SK-N-SH (cell line): ENCODE results near the gene NADSYN1. TPM values are rescaled to one million over a fixed set of nuclear protein-coding genes. Genes with fewer than 3 reads are reported as not detected.

Experiments
- CTCF ChIA-PET: fragments of 300-600, 350-600 bp; formaldehyde crosslinking; extraction: SDS; loops from one replicate; lab custom pipeline; 2021; lab: Yijun Ruan, JAX
- POLR2A ChIA-PET: fragments of 350-600 bp; sonication (Branson Sonifier 250); formaldehyde crosslinking; extraction: SDS; loops from one replicate; lab custom pipeline; 2020; ENCODE audit warnings: antibody characterized with exemption, inconsistent platforms; lab: Yijun Ruan, JAX
- DNase-seq: peaks from one replicate; pipeline ENCODE4 v3.0.0; 2012
- H2AFZ ChIP-seq: fragments of 200-600 bp; sonication (generic); 2 replicates; pipeline ENCODE4 v1.8.1; 2016; ENCODE audit warnings: antibody characterized with exemption, mild to moderate bottlenecking, low read depth
- H3F3A ChIP-seq: fragments of 200-600 bp; sonication (generic); replicated peaks from 2 replicates; pipeline ENCODE3; 2016; ENCODE audit warnings: antibody characterized with exemption, mild to moderate bottlenecking; ENCODE audit not compliant: insufficient read depth
- H3K27ac ChIP-seq, 2 experiments: fragments of 200-500 bp in 1 of 2; fragments of 200-600 bp in 1 of 2; sonication (Bioruptor generic) in 1 of 2; sonication (generic), shearing (Covaris generic) in 1 of 2; 2 replicates each; pipeline versions ENCODE4 v1.5.1 to v1.6.1; 2014 to 2016; ENCODE audit warnings: low read depth in 2 of 2, inconsistent platforms in 1 of 2, low read length in 1 of 2, mild to moderate bottlenecking in 1 of 2, mixed read lengths in 1 of 2
- H3K27me3 ChIP-seq: fragments of 200-600 bp; sonication (generic), shearing (Covaris generic); 2 replicates; pipeline ENCODE4 v1.6.1; 2016; ENCODE audit warnings: mixed run types; ENCODE audit not compliant: insufficient read depth
- H3K36me3 ChIP-seq, 2 experiments: fragments of 200-500 bp in 1 of 2; fragments of 200-600 bp in 1 of 2; sonication (Bioruptor generic) in 1 of 2; sonication (generic) in 1 of 2; replicated peaks in 1 of 2; 2 replicates each; pipeline versions ENCODE3 to v1.5.1; 2014 to 2016; ENCODE audit warnings: low read length in 1 of 2, mild to moderate bottlenecking in 1 of 2; ENCODE audit not compliant: insufficient read depth in 2 of 2, control insufficient read depth in 1 of 2
- H3K4me1 ChIP-seq, 2 experiments: fragments of 200-500 bp in 1 of 2; fragments of 200-600 bp in 1 of 2; sonication (Bioruptor generic) in 1 of 2; sonication (generic), shearing (Covaris generic) in 1 of 2; 2 replicates each; pipeline versions ENCODE4 v1.5.1 to v1.6.1; 2014 to 2016; ENCODE audit warnings: low read depth in 1 of 2, low read length in 1 of 2, mixed run types in 1 of 2; ENCODE audit not compliant: insufficient read depth in 2 of 2, control insufficient read depth in 1 of 2
- H3K4me2 ChIP-seq: fragments of 200-600 bp; sonication (generic), shearing (Covaris generic); 2 replicates; pipeline ENCODE4 v1.6.1; 2017; ENCODE audit warnings: mixed run types
- H3K4me3 ChIP-seq, 2 experiments: fragments of 200-500 bp in 1 of 2; fragments of 200-600 bp in 1 of 2; sonication (Bioruptor generic) in 1 of 2; sonication (generic), shearing (Covaris generic) in 1 of 2; 2 replicates each; pipeline versions ENCODE4 v1.5.1 to v1.8.1; 2014 to 2016; ENCODE audit warnings: low read depth in 2 of 2, inconsistent platforms in 1 of 2, low read length in 1 of 2, mild to moderate bottlenecking in 1 of 2, mixed read lengths in 1 of 2, moderate library complexity in 1 of 2
- H3K79me2 ChIP-seq: fragments of 200-600 bp; sonication (generic); 2 replicates; pipeline ENCODE4 v1.8.1; 2017; ENCODE audit warnings: mild to moderate bottlenecking; ENCODE audit not compliant: insufficient read depth
- H3K9ac ChIP-seq: fragments of 200-600 bp; sonication (generic); 2 replicates; pipeline ENCODE4 v1.6.1; 2017; ENCODE audit warnings: mixed run types
- H3K9me2 ChIP-seq: fragments of 200-600 bp; sonication (generic); 2 replicates; pipeline ENCODE4 v1.6.1; 2017; ENCODE audit warnings: mixed run types
- H3K9me3 ChIP-seq: fragments of 200-600 bp; sonication (generic); 2 replicates; pipeline ENCODE4 v1.6.1; 2017; ENCODE audit warnings: mixed run types, mild to moderate bottlenecking, moderate library complexity
- H4K20me1 ChIP-seq: fragments of 200-600 bp; sonication (generic); 2 replicates; pipeline ENCODE4 v1.6.1; 2017; ENCODE audit warnings: mild to moderate bottlenecking, mixed run types; ENCODE audit not compliant: insufficient read depth
- CHD2 ChIP-seq: fragments of 150-350 bp; IDR thresholded peaks from 2 replicates; pipeline ENCODE4 v1.6.1; 2018; ENCODE audit warnings: low read length; ENCODE audit not compliant: partially characterized antibody
- ELF1 ChIP-seq: IDR thresholded peaks from 2 replicates; pipeline ENCODE4 v1.4.0; 2012
- EP300 ChIP-seq, 2 experiments: IDR thresholded peaks; 2 replicates each; pipeline versions ENCODE4 v1.4.0 to v1.6.1; 2012; ENCODE audit warnings: borderline replicate concordance in 1 of 2, low read depth in 1 of 2, low read length in 1 of 2
- EZH2phosphoT487 ChIP-seq: fragments of 200-600 bp; sonication (generic); IDR thresholded peaks from 2 replicates; pipeline ENCODE4 v1.6.1; 2017; ENCODE audit warnings: low read depth, mixed run types, mild to moderate bottlenecking, antibody characterized with exemption, moderate library complexity, borderline replicate concordance
- FOXJ3 ChIP-seq: sonication (generic); formaldehyde crosslinking; IDR thresholded peaks from 2 replicates; pipeline ENCODE4 v1.5.1; 2020; ENCODE audit warnings: mild to moderate bottlenecking, missing genetic modification reagents
- JUND ChIP-seq: IDR thresholded peaks from 2 replicates; pipeline ENCODE4 v1.4.0; 2012
- MEF2A ChIP-seq: IDR thresholded peaks from 2 replicates; pipeline ENCODE4 v1.4.0; 2012; ENCODE audit warnings: low read depth, borderline replicate concordance
- NFIC ChIP-seq: IDR thresholded peaks from 2 replicates; pipeline ENCODE4 v1.4.0; 2012; ENCODE audit warnings: borderline replicate concordance
- POLR2AphosphoS5 ChIP-seq: IDR thresholded peaks from 2 replicates; pipeline ENCODE4 v1.6.1; 2012; ENCODE audit warnings: low read depth, low read length
- RAD21 ChIP-seq: IDR thresholded peaks from 2 replicates; pipeline ENCODE4 v1.6.1; 2012; ENCODE audit warnings: mild to moderate bottlenecking, low read length
- RCOR1 ChIP-seq: fragments of 150-350 bp; IDR thresholded peaks from 2 replicates; pipeline ENCODE4 v1.6.1; 2017; ENCODE audit warnings: antibody characterized with exemption, low read length
- RFX5 ChIP-seq: IDR thresholded peaks from 2 replicates; pipeline ENCODE4 v1.6.1; 2012; ENCODE audit warnings: mild to moderate bottlenecking, improper control_type of control experiment, low read length
- SMC3 ChIP-seq: IDR thresholded peaks from 2 replicates; pipeline ENCODE4 v1.6.1; 2012; ENCODE audit warnings: low read depth, low read length, improper control_type of control experiment
- TAF1 ChIP-seq: IDR thresholded peaks from 2 replicates; pipeline ENCODE4 v1.6.1; 2012; ENCODE audit warnings: low read depth, mild to moderate bottlenecking, low read length, moderate library complexity, borderline replicate concordance
- TEAD4 ChIP-seq: IDR thresholded peaks from 2 replicates; pipeline ENCODE4 v1.4.0; 2012; ENCODE audit warnings: mild to moderate bottlenecking, borderline replicate concordance; ENCODE audit not compliant: insufficient read depth
- YY1 ChIP-seq: IDR thresholded peaks from 2 replicates; pipeline ENCODE4 v1.4.0; 2012; ENCODE audit warnings: low read depth, mild to moderate bottlenecking
- WGBS: methylation state at CpG from one replicate; pipeline ENCODE4 v1.1.6; 2017; ENCODE audit warnings: low lambda C conversion rate; 5-methylcytosine and 5-hydroxymethylcytosine counted together
- polyA plus RNA-seq, 3 experiments: library from polyadenylated mRNA; depleted of rRNA; stranded (reverse); fragments of >200 nt; gene quantifications; 2 replicates each; pipeline ENCODE4 v1.2.3, GENCODE V29; 2012
- TF ChIP-seq, protein P1 (sequence below): fragments of 150-350 bp; IDR thresholded peaks from 2 replicates; pipeline ENCODE4 v1.6.1; 2017; ENCODE audit warnings: antibody characterized with exemption, low read length, low read depth, borderline replicate concordance
- TF ChIP-seq, protein P2 (sequence below): IDR thresholded peaks from 2 replicates; pipeline ENCODE4; 2012
- TF ChIP-seq, protein P3 (sequence below): IDR thresholded peaks from 2 replicates; pipeline ENCODE4 v1.4.0; 2012; ENCODE audit warnings: low read depth, borderline replicate concordance
- TF ChIP-seq, protein P4 (sequence below): fragments of 200-600 bp; sonication (generic); IDR thresholded peaks from 2 replicates; pipeline ENCODE4 v1.6.1; 2017; ENCODE audit warnings: antibody characterized with exemption, mild to moderate bottlenecking, moderate library complexity

The NADSYN1 gene
- polyA plus RNA-seq, 1 of the 3 experiments (the other 2 are of a cell fraction): 62.5 TPM

DNA sequence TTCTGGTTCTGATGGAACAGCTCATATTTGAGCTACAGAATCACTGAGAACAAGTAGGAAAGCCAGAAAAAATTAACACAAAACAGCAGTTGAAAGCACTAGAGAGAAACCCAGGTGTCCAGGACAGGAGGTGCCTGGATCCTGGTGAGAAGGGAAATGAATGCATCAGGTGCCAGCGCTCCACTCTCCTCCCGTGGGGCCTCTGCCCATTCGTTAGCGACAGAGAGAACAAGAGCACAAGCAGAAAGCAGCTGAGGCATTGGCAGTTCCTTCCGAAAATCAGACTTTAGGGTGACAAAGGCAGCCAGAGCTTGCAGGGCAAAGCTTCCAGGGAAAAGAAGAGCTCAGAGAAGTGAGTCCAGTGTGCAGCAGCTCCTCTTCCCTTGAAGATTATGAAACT, 54.1 kb downstream of the NADSYN1 start:
- Histone ChIP-seq H3K27me3 (no peaks in the 10 kb centered on the region), H3K4me1 (peaks cover 0 to 24% of the 10 kb centered on the region in 2 experiments; a peak in 2 of 4 replicates), H3K9me2 (no peaks in the 10 kb centered on the region), H3K9me3 (no peaks in the 10 kb centered on the region), H3K79me2 (no peaks in the 10 kb centered on the region), H3K9ac (no peak overlapping the region), H3K27ac (no peak overlapping the region), H3F3A (no peaks in the 10 kb centered on the region), H3K4me2 (no peak overlapping the region), H2AFZ (no peak overlapping the region), H3K4me3 (no peak overlapping the region), H4K20me1 (no peaks in the 10 kb centered on the region), H3K36me3 (no peaks in the 10 kb centered on the region)
- CTCF ChIA-PET: interaction anchor here (0.9 to 2.6 kb wide), 5 partner anchors 10 to 73 kb away, joined by 3 to 8 read pairs (median 4); no protein-coding TSS in a partner anchor
- POLR2A ChIA-PET: no interaction called here
- 87% methylated on average over 5 of the region's 5 CpGs for WGBS
- no peak for DNase-seq
- no peak for TF ChIP-seq FOXJ3
- TF ChIP-seq, protein P1, sequence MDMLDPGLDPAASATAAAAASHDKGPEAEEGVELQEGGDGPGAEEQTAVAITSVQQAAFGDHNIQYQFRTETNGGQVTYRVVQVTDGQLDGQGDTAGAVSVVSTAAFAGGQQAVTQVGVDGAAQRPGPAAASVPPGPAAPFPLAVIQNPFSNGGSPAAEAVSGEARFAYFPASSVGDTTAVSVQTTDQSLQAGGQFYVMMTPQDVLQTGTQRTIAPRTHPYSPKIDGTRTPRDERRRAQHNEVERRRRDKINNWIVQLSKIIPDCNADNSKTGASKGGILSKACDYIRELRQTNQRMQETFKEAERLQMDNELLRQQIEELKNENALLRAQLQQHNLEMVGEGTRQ: no peak
- no peak for TF ChIP-seq RAD21
- no peak for TF ChIP-seq RFX5
- TF ChIP-seq MEF2A: no peak
- no peak for TF ChIP-seq RCOR1
- no peak for TF ChIP-seq TEAD4
- TF ChIP-seq YY1: no peak
- no peak for TF ChIP-seq NFIC
- TF ChIP-seq JUND: no peak
- TF ChIP-seq POLR2AphosphoS5: no peak
- TF ChIP-seq, protein P2, sequence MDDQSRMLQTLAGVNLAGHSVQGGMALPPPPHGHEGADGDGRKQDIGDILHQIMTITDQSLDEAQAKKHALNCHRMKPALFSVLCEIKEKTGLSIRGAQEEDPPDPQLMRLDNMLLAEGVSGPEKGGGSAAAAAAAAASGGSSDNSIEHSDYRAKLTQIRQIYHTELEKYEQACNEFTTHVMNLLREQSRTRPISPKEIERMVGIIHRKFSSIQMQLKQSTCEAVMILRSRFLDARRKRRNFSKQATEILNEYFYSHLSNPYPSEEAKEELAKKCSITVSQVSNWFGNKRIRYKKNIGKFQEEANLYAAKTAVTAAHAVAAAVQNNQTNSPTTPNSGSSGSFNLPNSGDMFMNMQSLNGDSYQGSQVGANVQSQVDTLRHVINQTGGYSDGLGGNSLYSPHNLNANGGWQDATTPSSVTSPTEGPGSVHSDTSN: no peak
- TF ChIP-seq SMC3: no peak
- no peak for TF ChIP-seq CHD2
- TF ChIP-seq EP300 (IDR thresholded peaks at IDR 0.05; ENCODE audit: borderline replicate concordance in 1 of 2, low read depth in 1 of 2, low read length in 1 of 2): no peak
- no peak for TF ChIP-seq TAF1
- TF ChIP-seq ELF1: no peak
- TF ChIP-seq, protein P3, sequence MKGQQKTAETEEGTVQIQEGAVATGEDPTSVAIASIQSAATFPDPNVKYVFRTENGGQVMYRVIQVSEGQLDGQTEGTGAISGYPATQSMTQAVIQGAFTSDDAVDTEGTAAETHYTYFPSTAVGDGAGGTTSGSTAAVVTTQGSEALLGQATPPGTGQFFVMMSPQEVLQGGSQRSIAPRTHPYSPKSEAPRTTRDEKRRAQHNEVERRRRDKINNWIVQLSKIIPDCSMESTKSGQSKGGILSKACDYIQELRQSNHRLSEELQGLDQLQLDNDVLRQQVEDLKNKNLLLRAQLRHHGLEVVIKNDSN: no peak
- TF ChIP-seq, protein P4, sequence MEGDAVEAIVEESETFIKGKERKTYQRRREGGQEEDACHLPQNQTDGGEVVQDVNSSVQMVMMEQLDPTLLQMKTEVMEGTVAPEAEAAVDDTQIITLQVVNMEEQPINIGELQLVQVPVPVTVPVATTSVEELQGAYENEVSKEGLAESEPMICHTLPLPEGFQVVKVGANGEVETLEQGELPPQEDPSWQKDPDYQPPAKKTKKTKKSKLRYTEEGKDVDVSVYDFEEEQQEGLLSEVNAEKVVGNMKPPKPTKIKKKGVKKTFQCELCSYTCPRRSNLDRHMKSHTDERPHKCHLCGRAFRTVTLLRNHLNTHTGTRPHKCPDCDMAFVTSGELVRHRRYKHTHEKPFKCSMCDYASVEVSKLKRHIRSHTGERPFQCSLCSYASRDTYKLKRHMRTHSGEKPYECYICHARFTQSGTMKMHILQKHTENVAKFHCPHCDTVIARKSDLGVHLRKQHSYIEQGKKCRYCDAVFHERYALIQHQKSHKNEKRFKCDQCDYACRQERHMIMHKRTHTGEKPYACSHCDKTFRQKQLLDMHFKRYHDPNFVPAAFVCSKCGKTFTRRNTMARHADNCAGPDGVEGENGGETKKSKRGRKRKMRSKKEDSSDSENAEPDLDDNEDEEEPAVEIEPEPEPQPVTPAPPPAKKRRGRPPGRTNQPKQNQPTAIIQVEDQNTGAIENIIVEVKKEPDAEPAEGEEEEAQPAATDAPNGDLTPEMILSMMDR: no peak
- no peak for TF ChIP-seq EZH2phosphoT487
